GM19351 (cell line): ENCODE results near the gene CSHL1.
A peak's percentile ranks its signal among the peaks of the same experiment; 100 is the strongest.
"Not testable (repeated sequence)": the region's sequence is repeated elsewhere in the genome, so short reads cannot be mapped to it uniquely, and the experiment has no call there.

Experiments
- ATAC-seq: cut with Tn5 transposase; IDR thresholded peaks from one replicate; pipeline ENCODE4 v1.9.1; 2021; ENCODE audit warnings: mild to moderate bottlenecking, moderate library complexity; ENCODE audit not compliant: unreplicated experiment

CSHL1 gene

DNA sequence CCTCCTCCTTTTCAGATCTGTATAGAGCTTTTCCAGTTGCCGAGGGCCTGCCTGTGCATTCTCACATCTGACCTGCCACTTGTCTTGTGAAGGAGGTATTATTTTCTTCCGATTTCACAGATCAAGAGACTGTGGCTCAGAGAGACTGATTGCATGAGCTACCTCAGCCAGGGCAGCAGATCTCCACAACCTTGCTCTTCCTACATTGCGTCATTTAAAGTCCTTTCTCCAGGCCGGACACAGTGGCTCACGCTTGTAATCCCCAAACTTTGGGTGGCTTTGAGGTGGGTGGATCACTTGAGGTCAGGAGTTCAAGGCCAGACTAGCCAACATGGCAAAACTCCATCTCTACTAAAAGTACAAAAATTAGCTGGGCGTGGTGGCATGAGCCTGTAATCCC, 9.0 kb upstream of the CSHL1 start:
- ATAC-seq, result not testable (repeated sequence)

DNA sequence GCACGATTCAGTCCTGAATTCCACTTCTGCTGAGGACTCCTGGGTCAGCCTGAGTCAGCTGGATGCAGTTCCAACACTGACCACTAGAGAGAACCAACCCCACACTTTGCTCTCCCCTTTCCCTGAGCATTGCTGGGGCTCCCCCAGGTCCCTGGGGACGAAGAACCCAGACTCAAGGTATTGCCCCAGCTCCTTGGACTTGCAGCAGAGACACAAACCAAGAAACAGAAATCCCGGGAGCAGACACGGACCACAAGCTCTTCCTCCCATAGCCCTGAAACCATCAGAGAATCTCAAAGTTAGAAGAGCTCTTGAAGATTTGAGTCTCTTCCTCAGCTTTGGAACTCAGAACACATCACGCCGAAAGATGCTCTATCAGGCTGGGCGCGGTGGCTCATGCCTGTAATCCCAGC, 8.3 kb upstream of the CSHL1 start:
- ATAC-seq, result peak; percentile 65

DNA sequence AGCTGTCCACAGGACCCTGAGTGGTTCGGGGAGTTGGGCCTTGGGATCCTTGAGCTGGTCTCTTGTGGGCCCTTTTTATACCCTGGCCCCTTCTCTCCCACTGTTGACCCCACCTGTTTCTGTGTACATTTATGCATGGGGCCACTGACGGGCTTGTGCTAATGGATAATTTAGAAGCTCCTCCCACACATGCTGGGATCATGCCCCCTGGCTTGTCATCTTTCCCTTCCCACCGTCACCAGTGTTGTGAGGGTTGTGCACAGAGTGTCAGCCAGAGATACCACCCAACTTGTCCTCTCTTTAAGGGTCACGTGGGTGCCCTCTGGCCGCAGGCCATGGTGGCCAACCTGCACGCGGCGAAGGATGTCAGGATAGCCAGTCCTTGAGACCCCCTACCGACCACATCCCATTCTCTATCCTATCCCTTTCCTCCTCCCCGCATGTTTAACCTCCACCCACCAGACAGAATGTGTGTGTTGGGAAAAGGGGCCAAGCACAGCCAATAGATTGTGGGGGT, 7.8 kb upstream of the CSHL1 start, which contains the start of gene GH1:
GH1 (minus strand) TSS at position 51 of the 517 bp plus-strand sequence. CDS start 63 bp downstream, outside the sequence.
- not testable (repeated sequence) for ATAC-seq

DNA sequence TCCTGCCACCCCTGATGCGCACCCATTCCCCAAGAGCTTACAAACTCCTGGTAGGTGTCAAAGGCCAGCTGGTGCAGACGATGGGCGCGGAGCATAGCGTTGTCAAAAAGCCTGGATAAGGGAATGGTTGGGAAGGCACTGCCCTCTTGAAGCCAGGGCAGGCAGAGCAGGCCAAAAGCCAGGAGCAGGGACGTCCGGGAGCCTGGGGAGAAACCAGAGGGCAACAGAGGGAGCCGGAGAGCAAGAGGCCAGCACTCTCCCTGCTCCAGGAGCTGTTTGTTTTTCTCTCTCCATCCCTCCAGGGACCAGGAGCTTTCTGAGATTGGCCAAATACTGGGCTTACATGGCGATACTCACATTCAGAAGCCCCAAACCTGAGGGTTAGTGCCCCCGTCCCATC, 7.2 kb upstream of the CSHL1 start:
- ATAC-seq, result no peak

DNA sequence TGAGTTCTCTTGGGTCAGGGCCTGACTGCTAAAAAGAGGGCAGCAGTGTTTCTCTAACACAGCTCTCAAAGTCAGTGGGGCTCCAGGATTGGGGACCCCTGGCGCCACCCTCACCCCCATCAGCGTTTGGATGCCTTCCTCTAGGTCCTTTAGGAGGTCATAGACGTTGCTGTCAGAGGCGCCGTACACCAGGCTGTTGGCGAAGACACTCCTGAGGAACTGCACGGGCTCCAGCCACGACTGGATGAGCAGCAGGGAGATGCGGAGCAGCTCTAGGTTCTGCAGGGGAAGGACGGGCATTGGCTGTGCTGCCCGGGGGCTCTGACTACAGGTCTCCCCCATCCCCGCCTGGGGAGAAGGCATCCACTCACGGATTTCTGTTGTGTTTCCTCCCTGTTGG, 6.6 kb upstream of the CSHL1 start:
- no peak for ATAC-seq

DNA sequence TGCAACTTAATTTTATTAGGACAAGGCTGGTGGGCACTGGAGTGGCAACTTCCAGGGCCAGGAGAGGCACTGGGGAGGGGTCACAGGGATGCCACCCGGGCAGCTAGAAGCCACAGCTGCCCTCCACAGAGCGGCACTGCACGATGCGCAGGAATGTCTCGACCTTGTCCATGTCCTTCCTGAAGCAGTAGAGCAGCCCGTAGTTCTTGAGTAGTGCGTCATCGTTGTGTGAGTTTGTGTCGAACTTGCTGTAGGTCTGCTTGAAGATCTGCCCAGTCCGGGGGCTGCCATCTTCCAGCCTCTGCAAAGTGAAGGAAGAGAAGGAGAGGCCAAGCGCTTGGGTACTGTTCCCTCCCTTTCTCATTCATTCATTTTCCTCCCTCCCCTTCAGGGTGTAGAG, 6.1 kb upstream of the CSHL1 start:
- not testable (repeated sequence) for ATAC-seq

DNA sequence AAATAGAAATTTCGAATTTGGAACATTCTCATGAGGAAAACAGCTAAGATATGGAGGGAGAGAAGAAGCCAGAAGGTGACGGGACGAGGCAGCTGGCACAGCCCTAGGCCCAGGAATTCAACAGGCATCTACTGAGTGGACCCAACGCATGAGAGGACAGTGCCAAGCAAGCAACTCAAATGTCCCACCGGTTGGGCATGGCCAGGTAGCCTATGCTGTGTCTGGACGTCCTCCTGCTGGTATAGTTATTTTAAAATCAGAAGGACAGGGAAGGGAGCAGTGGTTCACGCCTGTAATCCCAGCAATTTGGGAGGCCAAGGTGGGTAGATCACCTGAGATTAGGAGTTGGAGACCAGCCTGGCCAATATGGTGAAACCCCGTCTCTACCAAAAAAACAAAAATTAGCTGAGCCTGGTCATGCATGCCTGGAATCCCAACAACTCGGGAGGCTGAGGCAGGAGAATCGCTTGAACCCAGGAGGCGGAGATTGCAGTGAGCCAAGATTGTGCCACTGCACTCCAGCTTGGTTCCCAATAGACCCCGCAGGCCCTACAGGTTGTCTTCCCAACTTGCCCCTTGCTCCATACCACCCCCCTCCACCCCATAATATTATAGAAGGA, 5.6 kb upstream of the CSHL1 start:
- ATAC-seq, result no peak

DNA sequence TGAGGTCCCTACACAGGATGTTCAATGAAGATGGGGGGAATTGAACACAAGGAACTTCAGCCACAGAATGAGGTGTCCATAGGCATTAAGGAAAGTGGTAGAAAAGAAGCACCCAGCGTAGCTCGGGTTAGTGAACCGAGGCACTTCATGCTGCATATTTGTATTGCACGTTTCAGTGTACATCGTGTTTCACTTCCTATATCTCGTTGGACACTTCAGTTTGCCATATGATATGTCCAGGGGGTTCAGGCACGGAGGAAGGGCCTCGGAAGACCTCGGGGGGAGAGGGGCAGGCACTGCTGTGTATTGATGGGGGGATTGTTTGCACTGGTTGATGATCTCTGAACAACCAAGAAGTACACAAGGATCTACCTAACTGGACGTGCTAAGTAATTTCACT, 4.7 kb upstream of the CSHL1 start:
- peak; percentile 40 for ATAC-seq

DNA sequence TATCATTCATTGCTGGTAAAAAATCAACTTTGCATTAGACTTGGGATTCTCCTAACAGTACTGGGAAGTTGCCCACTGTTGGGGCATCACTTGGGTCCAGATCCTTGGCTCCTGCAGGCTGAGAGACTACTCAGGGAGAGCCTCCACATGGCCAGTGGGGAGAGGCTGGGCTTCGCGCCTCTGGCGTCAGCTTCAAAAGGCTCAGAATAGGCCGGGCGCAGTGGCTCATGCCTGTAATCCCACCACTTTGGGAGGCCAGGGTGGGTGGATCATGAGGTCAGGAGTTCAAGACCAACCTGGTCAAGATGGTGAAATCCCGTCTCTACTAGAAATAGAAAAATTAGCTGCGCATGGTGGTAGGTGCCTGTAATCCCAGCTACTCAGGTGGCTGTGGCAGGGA, 3.4 kb upstream of the CSHL1 start:
- no peak for ATAC-seq

DNA sequence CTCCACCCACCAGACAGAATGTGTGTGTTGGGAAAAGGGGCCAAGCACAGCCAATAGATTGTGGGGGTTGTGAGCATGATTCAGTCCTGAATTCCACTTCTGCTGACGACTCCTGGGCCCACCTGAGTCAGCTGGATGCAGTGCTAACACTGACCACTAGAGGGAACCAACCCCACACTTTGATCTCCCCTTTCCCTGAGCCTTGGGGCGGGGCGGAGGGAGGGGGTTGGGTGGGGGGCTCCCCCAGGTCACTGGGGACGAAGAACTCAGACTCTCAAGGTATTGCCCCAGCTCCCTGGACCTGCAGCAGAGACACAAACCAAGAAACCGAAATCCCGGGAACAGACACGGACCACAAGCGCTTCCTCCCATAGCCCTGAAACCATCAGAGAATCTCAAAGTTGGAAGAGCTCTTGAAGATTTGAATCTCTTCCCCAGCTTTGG, 621 bp upstream of the CSHL1 start:
- no peak for ATAC-seq

DNA sequence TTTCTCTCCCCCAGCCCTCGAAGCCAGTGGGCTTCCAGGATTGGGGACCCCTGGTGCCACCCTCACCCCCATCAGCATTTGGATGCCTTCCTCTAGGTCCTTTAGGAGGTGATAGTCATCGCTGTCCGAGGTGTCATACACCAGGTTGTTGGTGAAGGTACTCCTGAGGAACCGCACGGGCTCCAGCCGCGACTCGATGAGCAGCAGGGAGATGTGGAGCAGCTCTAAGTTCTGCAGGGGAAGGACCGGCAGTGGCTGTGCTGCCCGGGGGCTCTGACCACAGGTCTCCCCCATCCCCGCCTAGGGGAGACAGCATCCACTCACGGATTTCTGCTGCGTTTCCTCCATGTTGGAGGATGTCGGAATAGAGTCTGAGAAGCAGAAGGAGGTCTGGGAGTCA, 962 bp downstream of the CSHL1 start:
- no peak for ATAC-seq

DNA sequence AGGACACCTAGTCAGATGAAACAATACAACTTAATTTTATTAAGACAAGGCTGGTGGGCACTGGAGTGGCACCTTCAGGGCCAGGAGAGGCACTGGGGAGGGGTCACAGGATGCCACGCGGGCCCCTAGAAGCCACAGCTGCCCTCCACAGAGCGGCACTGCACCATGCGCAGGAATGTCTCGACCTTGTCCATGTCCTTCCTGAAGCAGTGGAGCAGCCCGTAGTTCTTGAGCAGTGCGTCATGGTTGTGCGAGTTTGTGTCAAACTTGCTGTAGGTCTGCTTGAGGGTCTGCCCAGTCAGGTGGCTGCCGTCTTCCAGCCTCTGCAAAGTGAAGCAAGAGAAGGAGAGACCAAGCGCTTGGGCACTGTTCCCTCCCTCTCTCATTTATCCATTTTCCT, 1.5 kb downstream of the CSHL1 start:
- ATAC-seq, result not testable (repeated sequence)

DNA sequence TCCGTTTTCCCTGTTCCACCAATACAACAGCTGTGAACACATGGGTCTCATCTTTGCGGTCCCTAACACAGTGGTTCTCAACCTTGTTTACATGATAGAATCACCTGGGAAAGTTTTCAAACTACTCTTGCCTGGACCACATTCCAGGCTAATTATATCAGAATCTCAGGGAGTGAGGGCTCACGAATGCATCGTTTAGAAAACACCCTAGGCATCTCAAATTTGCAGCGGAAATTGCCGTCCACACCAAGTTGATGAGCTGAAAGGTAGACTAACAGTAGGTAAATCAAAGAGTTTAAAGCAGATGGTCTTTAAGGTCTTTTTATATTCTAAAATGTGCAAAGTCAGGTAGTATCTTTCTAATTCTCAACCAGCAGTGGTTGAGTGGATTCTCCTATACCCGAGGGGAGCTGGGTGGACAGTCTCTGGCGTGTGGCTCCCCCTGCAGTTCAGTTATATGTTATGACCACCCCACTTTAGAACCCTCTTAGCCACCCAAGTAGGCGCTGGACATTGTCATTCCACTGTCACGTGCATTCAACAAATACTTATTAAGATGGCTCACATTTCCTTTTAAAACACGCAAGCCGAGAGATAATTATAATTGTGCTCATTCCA, 3.8 kb downstream of the CSHL1 start:
- not testable (repeated sequence) for ATAC-seq

DNA sequence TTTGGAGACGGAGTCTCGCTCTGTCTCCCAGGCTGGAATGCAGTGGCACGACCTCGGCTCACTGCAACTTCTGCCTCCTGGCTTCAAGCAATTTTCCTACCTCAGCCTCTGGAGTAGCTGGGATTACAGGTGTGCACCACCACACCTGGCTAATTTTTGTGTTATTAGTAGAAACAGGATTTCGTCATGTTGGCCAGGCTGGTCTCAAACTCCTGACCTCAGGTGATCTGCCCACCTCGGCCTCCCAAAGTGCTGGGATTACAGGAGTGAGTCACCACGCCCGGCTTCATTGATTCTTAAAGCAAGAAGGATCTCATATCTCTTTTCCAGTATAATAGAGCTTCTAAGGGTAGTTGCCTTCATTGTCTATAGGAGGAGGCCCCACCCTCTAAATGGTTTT, 6.3 kb downstream of the CSHL1 start:
- ATAC-seq, result not testable (repeated sequence)

DNA sequence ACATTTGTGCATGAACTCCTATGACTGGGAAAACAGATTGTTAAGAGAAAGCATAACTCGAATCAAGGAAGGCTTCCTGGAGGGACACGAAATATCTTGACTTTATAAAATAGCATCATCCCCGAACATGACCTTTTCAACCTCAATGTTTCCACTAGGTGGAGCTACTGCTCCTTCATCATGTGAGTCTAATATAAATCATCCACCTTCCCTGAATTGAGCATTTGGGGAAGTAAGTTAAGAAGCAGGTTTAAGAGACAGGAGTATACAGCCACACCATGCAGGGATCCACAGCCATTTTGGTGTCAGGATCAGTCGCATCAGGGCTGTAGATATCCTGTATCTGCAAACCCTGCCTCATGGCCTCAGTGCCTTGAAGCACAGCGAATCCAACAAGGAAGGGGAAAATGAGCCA, 7.3 kb downstream of the CSHL1 start:
- not testable (repeated sequence) for ATAC-seq

DNA sequence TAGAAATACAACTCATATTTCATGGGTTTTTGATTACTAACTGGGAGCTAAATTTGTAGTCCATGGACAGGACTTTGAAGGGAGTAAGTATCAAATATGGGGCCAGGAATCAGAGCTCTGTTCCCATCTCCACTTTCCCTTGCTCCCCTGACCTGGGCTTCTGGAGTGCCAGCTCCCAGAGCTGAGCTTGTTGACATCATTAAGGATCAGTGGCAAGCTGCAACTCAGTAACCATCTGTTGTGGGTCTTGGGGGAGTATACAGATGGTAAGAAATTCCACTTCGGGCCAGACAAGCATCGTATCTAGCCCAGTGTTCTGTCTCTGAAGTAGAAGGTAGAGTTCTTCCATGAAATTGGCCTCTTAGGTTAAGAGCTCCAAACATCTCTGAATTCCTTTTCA, 9.1 kb downstream of the CSHL1 start:
- not testable (repeated sequence) for ATAC-seq

DNA sequence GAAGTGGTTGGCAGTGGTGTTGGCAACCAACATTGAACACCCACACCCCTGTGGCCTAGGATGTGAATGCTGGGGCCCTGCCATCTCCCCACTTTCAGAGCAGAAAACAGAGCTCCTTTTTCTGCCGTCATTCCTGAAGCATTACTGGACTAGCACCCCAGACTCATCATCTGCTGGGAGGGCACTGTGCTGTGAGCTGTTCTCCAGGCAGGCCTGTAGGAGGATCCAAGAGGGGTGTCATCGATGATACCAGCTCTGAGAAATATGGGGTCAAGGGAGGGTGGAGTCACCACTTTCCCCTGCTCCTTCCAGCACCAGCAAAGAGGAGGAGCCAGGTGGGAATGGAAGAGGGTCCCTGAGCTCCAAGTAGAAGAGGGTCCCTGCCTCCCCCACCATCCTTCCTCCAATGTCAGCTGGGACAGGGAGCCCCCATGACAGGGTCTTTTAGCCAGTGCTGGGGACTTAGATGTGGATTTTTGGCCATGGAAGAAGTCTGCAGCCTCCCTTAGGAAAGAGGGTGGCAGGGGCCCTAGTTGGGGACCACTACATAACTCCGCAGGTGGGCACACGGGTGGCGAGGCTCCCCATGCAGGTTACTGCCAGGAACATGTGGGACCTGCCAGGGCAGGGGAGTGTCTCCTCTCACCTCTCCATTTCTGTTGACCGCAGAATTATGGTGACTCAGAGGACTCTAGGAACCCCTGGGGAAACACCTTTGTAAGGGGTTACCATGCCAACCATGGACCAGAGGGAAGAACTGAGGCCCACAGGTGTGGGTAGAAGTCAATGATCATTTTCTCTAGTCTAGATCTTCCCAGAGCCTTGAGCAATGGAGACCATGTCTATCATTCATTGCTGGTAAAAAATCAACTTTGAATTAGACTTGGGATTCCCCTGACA, 11.9 kb downstream of the CSHL1 start:
- ATAC-seq, result not testable (repeated sequence)

DNA sequence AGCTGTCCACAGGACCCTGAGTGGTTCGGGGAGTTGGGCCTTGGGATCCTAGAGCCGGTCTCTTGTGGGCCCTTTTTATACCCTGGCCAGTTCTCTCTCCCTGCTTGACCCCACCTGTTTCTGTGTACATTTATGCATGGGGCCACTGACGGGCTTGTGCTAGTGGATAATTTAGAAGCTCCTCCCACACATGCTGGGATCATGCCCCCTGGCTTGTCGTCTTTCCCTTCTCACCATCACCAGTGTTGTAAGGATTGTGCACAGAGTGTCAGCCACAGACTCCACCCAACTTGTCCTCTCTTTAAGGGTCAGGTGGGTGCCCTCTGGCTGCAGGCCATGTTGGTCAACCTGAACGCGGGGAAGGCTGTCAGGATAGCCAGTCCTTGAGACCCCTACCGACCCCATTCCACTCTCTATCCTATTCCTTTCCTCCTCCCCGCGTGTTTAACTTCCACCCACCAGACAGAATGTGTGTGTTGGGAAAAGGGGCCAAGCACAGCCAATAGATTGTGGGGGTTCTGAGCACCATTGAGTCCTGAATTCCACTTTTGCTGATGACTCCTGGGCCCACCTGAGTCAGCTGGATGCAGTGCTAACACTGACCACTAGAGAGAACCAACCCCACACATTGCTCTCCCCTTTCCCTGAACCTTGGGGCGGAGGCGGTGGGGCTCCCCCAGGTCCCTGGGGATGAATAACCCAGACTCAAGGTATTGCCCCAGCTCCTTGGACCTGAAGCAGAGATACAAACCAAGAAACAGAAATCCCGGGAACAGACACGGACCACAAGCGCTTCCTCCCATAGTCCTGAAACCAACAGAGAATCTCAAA, 14.3 kb downstream of the CSHL1 start, which contains the start of gene CSH1:
CSH1 (minus strand) TSS at position 51 of the 831 bp plus-strand sequence. CDS start 63 bp downstream, outside the sequence.
- not testable (repeated sequence) for ATAC-seq

DNA sequence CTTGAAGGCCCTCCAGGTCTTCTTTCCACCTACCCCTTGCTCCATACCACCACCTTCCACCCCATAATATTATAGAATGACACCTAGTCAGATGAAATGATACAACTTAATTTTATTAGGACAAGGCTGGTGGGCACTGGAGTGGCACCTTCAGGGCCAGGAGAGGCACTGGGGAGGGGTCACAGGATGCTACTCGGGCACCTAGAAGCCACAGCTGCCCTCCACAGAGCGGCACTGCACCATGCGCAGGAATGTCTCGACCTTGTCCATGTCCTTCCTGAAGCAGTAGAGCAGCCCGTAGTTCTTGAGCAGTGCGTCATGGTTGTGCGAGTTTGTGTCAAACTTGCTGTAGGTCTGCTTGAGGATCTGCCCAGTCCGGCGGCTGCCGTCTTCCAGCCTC, 16.2 kb downstream of the CSHL1 start:
- not testable (repeated sequence) for ATAC-seq

DNA sequence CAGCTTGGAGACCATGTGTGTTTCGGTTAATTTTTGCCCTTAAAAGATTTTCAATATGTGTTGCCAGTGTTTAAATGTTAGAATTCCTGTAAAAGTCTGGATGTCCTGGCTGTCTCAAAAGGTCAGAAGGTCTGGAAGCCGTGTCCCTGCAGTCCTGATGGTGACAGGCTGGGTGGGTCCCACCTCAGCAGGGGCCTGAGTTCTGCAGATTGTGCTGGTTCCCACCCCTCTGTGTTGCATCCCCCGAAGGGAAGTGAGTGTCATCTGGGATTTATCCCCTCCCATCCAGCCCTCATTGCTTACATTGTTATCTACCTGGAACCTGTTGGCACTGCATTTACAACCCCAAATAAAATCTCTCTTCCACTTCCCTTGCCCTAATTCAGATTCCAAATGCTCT, 17.0 kb downstream of the CSHL1 start:
- ATAC-seq, result not testable (repeated sequence)
